ENCODE results near the gene CYS1. TPM values are rescaled to one million over a fixed set of nuclear protein-coding genes. Genes with fewer than 3 reads are reported as not detected.
A peak's percentile ranks its signal among the peaks of the same experiment; 100 is the strongest.

The CYS1 gene
- total and polyA plus RNA-seq, 8 donors = 0.60 to 18.8 (median 15.8) TPM

DNA sequence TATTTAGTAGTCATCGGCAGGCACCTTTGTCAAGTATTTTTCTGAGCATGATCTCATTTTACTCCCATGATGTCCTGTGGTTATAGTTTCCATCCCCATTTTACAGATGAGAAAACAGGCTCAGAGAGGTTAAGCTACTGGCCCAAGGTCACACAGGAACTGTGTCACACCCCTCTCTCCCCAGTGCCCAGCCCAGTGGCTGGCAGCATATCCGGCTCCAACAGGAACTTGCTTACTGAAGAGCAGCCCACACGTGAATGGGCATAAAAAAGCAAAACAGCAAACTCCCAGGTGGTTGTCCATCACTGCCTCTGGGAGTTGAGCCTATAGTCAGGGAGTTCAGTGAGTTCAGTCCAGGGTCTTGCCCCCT is 45.2 kb downstream of the CYS1 start:
- Histone ChIP-seq H3K9me3 (no peaks in the 10 kb centered on the region), H3K4me1 (peaks cover 22 to 69% of the 10 kb centered on the region in 2 donors), H3K27ac (peak overlapping the region in 1 of 2 donors; percentile 72), H3K4me3 (no peak overlapping the region), H3K27me3 (no peaks in the 10 kb centered on the region), H3K36me3 (no peaks in the 10 kb centered on the region)
- no peak for ATAC-seq
- intact Hi-C loops (cut with DNase I) = no loop called here
- DNase-seq = peak in 1 of 4 donors; percentile 56
- TF ChIP-seq, protein P1, sequence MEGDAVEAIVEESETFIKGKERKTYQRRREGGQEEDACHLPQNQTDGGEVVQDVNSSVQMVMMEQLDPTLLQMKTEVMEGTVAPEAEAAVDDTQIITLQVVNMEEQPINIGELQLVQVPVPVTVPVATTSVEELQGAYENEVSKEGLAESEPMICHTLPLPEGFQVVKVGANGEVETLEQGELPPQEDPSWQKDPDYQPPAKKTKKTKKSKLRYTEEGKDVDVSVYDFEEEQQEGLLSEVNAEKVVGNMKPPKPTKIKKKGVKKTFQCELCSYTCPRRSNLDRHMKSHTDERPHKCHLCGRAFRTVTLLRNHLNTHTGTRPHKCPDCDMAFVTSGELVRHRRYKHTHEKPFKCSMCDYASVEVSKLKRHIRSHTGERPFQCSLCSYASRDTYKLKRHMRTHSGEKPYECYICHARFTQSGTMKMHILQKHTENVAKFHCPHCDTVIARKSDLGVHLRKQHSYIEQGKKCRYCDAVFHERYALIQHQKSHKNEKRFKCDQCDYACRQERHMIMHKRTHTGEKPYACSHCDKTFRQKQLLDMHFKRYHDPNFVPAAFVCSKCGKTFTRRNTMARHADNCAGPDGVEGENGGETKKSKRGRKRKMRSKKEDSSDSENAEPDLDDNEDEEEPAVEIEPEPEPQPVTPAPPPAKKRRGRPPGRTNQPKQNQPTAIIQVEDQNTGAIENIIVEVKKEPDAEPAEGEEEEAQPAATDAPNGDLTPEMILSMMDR (IDR thresholded peaks at IDR 0.05) = no peak

DNA sequence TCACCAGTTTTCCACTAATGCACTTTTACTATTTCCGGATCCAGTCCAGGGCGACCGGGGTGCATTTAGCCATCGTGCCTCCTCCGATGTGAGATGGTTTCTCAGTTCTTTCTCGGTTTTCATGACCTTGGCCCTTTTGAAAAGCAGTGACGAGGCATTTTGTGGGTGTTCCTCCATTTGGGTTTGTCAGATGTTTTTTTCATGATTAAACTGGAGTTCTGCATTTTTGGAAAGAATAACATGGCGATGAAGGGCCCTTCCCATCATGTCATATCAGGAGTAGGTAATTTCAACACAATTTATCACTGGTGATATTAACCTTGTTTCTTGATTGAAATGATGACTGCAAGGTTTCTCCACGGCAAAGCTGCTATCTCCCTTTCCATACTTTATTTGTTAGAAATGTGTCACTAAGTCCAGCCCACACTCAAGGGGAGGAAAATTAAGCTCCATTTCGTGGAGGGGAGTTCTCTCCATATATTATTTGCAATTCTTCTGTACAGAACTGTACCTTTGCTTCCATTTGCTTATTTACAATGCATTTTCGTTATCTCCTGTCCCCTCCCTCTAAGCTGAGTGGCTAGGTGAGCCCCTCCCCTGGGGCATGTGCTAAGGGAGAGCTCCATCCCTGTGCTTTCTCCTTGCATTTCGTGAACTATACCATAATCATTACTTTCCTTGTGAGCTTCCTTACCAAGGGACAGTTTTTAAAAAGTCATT is 45.7 kb downstream of the CYS1 start:
- ATAC-seq (no peak), DNase-seq (no peak)
- Histone ChIP-seq H3K36me3 (no peaks in the 10 kb centered on the region), H3K9me3 (no peaks in the 10 kb centered on the region), H3K4me1 (peaks cover 27 to 69% of the 10 kb centered on the region in 2 donors), H3K27ac (peak overlapping the region in 1 of 2 donors; percentile 2), H3K4me3 (no peak overlapping the region), H3K27me3 (no peaks in the 10 kb centered on the region)
- intact Hi-C loops (cut with DNase I) = no loop called here
- TF ChIP-seq, protein P1 (IDR thresholded peaks at IDR 0.05) = no peak

DNA sequence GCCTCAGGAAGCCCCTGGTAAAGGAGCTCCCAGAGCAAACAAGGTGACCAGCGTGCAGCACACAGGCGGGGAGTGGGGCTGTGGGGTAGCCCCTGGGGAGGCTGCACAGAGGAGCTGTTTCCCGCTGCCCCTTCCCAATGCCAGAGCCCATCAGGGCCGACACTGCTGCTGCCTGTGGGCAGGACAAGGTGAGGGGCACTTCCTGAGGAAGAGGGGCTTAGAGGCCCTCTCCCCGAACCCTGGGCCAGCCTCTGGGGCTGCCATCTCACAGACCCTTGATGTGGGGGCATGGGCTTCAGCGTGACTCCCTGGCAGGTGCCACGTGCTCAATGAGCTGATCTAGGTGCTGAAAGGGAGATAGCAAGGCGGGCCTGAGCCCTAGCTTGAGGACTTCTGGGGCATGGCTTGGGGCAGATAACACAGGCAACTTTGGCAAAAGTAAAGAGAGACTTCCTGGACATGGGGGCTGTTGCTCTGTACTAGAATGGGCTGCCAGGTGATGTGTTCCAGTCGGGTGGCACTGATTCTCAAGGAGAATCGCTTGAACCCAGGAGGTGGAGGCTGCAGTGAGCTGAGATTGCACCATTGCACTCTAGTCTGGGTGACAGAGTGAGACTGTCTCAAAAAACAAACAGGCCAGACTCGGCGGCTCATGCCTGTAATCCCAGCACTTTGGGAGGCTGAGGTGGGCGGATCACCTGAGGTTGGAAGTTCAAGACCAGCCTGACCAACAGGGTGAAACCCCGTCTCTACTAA is 46.8 kb downstream of the CYS1 start:
- TF ChIP-seq, protein P1 (IDR thresholded peaks at IDR 0.05) = no peak
- Histone ChIP-seq H3K36me3 (no peaks in the 10 kb centered on the region), H3K4me3 (no peak overlapping the region), H3K27ac (no peak overlapping the region), H3K27me3 (no peaks in the 10 kb centered on the region), H3K4me1 (peaks cover 32 to 72% of the 10 kb centered on the region in 2 donors), H3K9me3 (no peaks in the 10 kb centered on the region)
- ATAC-seq = no peak
- intact Hi-C loops (cut with DNase I) = no loop called here
- peak in 1 of 4 donors; percentile 68 for DNase-seq

DNA sequence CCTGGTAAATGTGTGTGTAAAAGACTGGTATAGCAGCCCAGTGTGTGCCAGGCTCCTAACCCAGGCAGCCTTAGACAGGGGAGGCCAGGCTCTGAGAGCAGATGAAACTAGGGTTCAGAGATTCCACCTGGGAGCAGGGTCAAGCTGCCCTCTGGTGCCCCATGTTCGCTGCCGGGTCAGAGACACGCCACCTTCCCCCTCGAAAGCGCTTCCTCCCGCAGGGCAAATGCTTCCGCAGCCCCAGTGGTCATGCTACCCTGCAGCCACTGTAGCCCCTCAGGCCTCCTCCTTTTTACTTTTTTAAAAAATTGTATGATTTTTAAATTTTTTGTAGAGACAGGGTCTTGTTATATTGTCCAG is 47.5 kb downstream of the CYS1 start:
- no peak overlapping the region for H3K27ac ChIP-seq
- intact Hi-C loops (cut with DNase I) = no loop called here
- H3K36me3 ChIP-seq = no peaks in the 10 kb centered on the region
- H3K9me3 ChIP-seq = no peaks in the 10 kb centered on the region
- DNase-seq = peak in 1 of 4 donors; percentile 60
- no peak for ATAC-seq
- TF ChIP-seq, protein P1 (IDR thresholded peaks at IDR 0.05) = no peak
- H3K27me3 ChIP-seq = no peaks in the 10 kb centered on the region
- peaks cover 32 to 69% of the 10 kb centered on the region in 2 donors for H3K4me1 ChIP-seq
- no peak overlapping the region for H3K4me3 ChIP-seq

All from left lung (tissue), 10 donors.